ENCODE data around the gene CFAP46. TPM values are rescaled to one million over a fixed set of nuclear protein-coding genes. Genes with fewer than 3 reads are reported as not detected.

The CFAP46 gene
- total and polyA plus RNA-seq, 2 of the 8 experiments (the other 6 are each of a cell fraction or from before 2014, with no cell fraction given) = 2.6 to 4.8 TPM

DNA sequence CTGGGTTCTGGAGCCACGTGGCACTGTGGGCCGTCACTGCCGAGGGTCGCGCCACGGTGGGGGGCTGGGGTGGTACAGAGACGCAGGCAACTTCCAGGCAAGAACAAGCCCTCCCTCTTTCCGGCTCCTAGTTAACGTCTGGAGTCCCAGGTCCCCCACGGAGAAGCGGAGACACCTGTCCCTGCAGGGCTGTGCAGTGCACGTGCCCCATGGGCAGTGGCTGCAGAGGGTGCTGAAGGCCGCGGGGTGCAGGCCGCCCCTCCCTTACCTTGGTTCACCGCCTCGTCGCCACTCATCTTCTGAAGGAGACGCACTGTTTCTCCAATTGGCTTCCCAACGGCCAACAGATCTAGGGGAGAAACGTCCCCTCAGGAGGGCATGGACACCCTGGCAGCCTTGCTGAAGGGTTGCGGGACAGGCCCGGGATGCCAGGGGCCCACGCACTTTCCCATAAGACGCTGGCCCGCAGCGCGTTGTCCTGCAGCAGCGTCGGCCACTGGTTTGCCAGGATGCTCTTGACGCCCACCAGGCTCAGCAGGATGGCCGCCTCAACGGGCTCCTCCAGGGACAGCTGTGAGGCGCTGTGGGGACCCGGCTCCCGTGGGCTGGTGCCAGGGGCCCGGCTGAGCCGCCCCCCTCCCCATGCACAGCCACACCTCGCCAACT, 132.1 kb downstream of the CFAP46 start:
- Histone ChIP-seq H3K4ac (replicated peaks; ENCODE audit: insufficient read length, low read depth, low read length) (no peak overlapping the region), H2AFZ (ENCODE audit: low read length) (no peak overlapping the region), H4K8ac (ENCODE audit: extremely low read depth, insufficient read depth, low read length) (no peak overlapping the region), H2BK5ac (ENCODE audit: low read depth, low read length) (no peak overlapping the region), H3K79me1 (ENCODE audit: low read depth, low read length) (no peaks in the 10 kb centered on the region), H2BK20ac (ENCODE audit: low read length) (no peak overlapping the region), H3K4me3 (ENCODE audit: extremely low read depth in 1 of 4, insufficient read depth in 2 of 4, low read depth in 3 of 4, low read length in 4 of 4) (no peak overlapping the region), H2BK12ac (ENCODE audit: low read depth, low read length) (no peak overlapping the region), H4K91ac (replicated peaks; ENCODE audit: insufficient read length, low read length) (no peak overlapping the region), H2AK5ac (ENCODE audit: low read depth, low read length) (no peak overlapping the region), H3K56ac (replicated peaks; ENCODE audit: insufficient read length, low read depth, low read length) (no peak overlapping the region), H2BK120ac (replicated peaks; ENCODE audit: low read depth, low read length) (no peak overlapping the region), H3K4me2 (ENCODE audit: insufficient read depth in 1 of 2, low read depth in 2 of 2, low read length in 2 of 2) (no peak overlapping the region), H3K9ac (replicated peaks in 1 of 4; ENCODE audit: extremely low read depth in 1 of 4, low read depth in 3 of 4, low read length in 3 of 4) (no peak overlapping the region), H2BK15ac (ENCODE audit: low read length) (no peak overlapping the region), H3K23me2 (ENCODE audit: low read depth, low read length) (no peaks in the 10 kb centered on the region), H3K9me3 (ENCODE audit: insufficient read depth in 2 of 2, low read depth in 1 of 2, low read length in 1 of 2) (no peaks in the 10 kb centered on the region), H3K4me1 (replicated peaks in 1 of 4; ENCODE audit: control insufficient read depth in 3 of 4, insufficient read depth in 4 of 4, low read length in 3 of 4) (peaks cover 0 to 3% (median 0%) of the 10 kb centered on the region in 4 experiments; a peak in 2 of 7 replicates), H4K20me1 (replicated peaks in 1 of 2; ENCODE audit: control insufficient read depth in 1 of 2, insufficient read depth in 2 of 2, low read length in 2 of 2) (no peaks in the 10 kb centered on the region), H3K79me2 (ENCODE audit: control insufficient read depth in 1 of 2, insufficient read depth in 2 of 2, low read length in 2 of 2) (no peaks in the 10 kb centered on the region), H3K36me3 (ENCODE audit: control insufficient read depth in 2 of 4, insufficient read depth in 4 of 4, low read length in 3 of 4) (no peaks in the 10 kb centered on the region), H3K18ac (ENCODE audit: extremely low read depth, low read length) (no peak overlapping the region), H3K14ac (ENCODE audit: insufficient read length) (no peak overlapping the region), H3K27me3 (replicated peaks in 1 of 4; ENCODE audit: control insufficient read depth in 3 of 4, extremely low read depth in 1 of 4, insufficient read depth in 3 of 4, low read length in 3 of 4) (no peaks in the 10 kb centered on the region), H3K27ac (ENCODE audit: low read depth, low read length) (no peak overlapping the region), H3K23ac (ENCODE audit: insufficient read length) (no peak overlapping the region), H4K5ac (ENCODE audit: insufficient read length, low read depth, low read length) (no peak overlapping the region)
- WGBS, 2 experiments (ENCODE audit: extremely low coverage in 1 of 2, insufficient coverage in 1 of 2, insufficient read length in 1 of 2, insufficient replicate concordance in 2 of 2, low coverage in 1 of 2, low lambda C conversion rate in 2 of 2, missing lambda C conversion rate in 1 of 2) = 90% methylated on average over 37 of the region's 39 CpGs; no CpG with 5 or more reads in 1 of the 2 experiments
- ChIA-PET CTCF (ENCODE audit: partially characterized antibody) (interaction anchor here (2.9 kb wide), 1 partner anchor 152 kb away, joined by 5 read pairs; no protein-coding TSS in a partner anchor), POLR2A (ENCODE audit: partially characterized antibody) (no interaction called here)
- DNase-seq (ENCODE audit: low read depth in 1 of 2, low spot score in 2 of 2) (no peak), FAIRE-seq (no peak)
- TF ChIP-seq SIN3A (conservative IDR thresholded peaks at IDR 0.05 in 1 of 2, IDR thresholded peaks at IDR 0.05 in 1 of 2; ENCODE audit: low read depth in 1 of 2, low read length in 2 of 2) = no peak
- no peak for TF ChIP-seq JUN (IDR thresholded peaks at IDR 0.05; ENCODE audit: low read depth, low read length)
- TF ChIP-seq EGR1 (IDR thresholded peaks at IDR 0.05; ENCODE audit: borderline replicate concordance, low read depth, low read length) = no peak
- TF ChIP-seq NRF1 (IDR thresholded peaks at IDR 0.05; ENCODE audit: low read depth, low read length) = no peak
- TF ChIP-seq RAD21 (IDR thresholded peaks at IDR 0.05 in 1 of 2, conservative IDR thresholded peaks at IDR 0.05 in 1 of 2; ENCODE audit: low read depth in 2 of 2, low read length in 2 of 2) = no peak
- no peak for TF ChIP-seq SP2 (IDR thresholded peaks at IDR 0.05; ENCODE audit: low read length)
- no peak for TF ChIP-seq CBX5 (IDR thresholded peaks at IDR 0.05; ENCODE audit: low read depth, low read length)
- no peak for TF ChIP-seq FOSL1 (IDR thresholded peaks at IDR 0.05; ENCODE audit: insufficient read depth, low read depth, low read length)
